ENCODE results near the gene CDC42BPA.

Gene CDC42BPA, protein sequence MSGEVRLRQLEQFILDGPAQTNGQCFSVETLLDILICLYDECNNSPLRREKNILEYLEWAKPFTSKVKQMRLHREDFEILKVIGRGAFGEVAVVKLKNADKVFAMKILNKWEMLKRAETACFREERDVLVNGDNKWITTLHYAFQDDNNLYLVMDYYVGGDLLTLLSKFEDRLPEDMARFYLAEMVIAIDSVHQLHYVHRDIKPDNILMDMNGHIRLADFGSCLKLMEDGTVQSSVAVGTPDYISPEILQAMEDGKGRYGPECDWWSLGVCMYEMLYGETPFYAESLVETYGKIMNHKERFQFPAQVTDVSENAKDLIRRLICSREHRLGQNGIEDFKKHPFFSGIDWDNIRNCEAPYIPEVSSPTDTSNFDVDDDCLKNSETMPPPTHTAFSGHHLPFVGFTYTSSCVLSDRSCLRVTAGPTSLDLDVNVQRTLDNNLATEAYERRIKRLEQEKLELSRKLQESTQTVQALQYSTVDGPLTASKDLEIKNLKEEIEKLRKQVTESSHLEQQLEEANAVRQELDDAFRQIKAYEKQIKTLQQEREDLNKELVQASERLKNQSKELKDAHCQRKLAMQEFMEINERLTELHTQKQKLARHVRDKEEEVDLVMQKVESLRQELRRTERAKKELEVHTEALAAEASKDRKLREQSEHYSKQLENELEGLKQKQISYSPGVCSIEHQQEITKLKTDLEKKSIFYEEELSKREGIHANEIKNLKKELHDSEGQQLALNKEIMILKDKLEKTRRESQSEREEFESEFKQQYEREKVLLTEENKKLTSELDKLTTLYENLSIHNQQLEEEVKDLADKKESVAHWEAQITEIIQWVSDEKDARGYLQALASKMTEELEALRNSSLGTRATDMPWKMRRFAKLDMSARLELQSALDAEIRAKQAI (N-terminal part only)

DNA sequence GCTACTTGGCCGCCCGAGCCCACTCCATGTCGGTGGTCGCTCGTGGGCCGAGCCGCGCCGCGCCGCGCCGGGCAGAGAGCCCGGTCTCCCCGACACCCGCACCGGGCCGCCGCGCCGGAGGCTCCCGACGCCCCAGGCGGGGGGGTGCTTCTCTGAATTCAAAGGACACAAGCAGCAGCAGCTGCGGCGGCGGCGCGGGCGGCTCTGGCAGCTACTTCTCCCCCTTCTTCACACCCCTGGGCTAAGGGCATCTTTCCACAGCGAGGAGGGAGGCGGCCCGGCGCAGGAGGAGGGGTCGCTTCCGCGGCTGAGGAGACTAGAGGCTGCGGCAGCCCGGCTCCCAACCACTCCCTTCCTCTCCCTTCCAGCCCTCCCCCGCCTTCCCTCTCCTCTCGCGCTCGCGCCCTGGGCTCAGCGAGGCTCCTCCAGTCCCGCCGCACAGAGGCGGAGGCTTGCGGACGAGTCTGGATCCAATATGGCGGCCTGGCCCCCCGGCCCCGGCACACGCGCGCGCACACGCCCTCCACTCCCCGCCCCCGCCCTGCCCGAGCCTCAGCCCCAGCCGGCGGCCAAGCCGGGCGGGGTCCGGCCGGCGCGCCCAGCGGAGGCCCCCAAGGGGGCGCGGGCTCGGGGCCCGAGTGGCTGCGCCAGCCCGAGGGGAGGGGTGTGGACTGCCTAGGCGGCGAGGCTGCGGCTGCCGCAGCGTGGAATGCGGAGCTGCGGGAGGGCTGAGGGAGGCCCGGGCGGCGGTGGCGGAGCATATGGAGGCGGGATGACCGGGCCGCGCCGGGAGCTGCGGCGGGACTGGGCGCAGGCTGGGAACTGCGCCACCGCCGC lies at the start of gene CDC42BPA:
Gene CDC42BPA, minus strand, starts transcription at position 477 of the 837 bp plus-strand sequence. CDS start 1,310 bp downstream, outside the sequence.
- H3K27ac ChIP-seq, result peak within 1 kb of the TSS; percentile 94
- ChIA-PET POLR2A (ENCODE audit: low non-redundant PET) (interaction anchor here (0.5 kb wide), 2 partner anchors 40 to 1070 kb away, joined by 5 to 9 read pairs; no protein-coding TSS in a partner anchor), CTCF (interaction anchor here (1.2 kb wide), 1 partner anchor 119 kb away, joined by 3 read pairs; no protein-coding TSS in a partner anchor)
- DNase-seq (ENCODE audit: low spot score), result peak; percentile 80
- TF ChIP-seq, protein P1, sequence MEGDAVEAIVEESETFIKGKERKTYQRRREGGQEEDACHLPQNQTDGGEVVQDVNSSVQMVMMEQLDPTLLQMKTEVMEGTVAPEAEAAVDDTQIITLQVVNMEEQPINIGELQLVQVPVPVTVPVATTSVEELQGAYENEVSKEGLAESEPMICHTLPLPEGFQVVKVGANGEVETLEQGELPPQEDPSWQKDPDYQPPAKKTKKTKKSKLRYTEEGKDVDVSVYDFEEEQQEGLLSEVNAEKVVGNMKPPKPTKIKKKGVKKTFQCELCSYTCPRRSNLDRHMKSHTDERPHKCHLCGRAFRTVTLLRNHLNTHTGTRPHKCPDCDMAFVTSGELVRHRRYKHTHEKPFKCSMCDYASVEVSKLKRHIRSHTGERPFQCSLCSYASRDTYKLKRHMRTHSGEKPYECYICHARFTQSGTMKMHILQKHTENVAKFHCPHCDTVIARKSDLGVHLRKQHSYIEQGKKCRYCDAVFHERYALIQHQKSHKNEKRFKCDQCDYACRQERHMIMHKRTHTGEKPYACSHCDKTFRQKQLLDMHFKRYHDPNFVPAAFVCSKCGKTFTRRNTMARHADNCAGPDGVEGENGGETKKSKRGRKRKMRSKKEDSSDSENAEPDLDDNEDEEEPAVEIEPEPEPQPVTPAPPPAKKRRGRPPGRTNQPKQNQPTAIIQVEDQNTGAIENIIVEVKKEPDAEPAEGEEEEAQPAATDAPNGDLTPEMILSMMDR (conservative IDR thresholded peaks at IDR 0.05; ENCODE audit: low read depth), result no peak

DNA sequence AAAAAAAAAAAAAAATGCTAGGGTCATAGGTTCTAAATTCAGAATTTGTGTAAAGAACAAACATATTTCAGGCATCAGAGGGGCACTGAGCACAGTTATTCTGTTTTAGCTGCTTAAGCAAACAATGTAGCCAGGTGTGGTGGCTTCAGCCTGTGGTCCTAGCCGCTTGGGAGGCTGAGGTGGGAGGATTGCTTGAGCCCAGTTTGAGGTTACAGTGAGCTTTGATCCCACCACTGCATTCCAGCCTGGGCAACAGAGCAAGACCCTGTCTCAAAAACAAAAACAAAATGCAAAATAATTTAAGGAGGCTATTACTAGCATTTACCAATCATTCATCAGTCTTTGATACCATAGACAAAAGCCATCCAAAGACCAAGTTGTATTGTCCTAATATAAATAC lies 49.7 kb upstream of the CDC42BPA start:
- CTCF ChIA-PET, result no interaction called here

GRCh38 chr1:227365473-227366431 lies 47.5 kb upstream of the CDC42BPA start:
- TF ChIP-seq, protein P1 (conservative IDR thresholded peaks at IDR 0.05; ENCODE audit: low read depth), result no peak
- DNase-seq (ENCODE audit: low spot score), result no peak
- no peak overlapping the region for H3K27ac ChIP-seq
- ChIA-PET POLR2A (ENCODE audit: low non-redundant PET) (no interaction called here), CTCF (interaction anchor here (0.5 kb wide), 1 partner anchor 175 kb away, joined by 4 read pairs; no protein-coding TSS in a partner anchor)

More for the DNA sequence above, 49.7 kb upstream of the CDC42BPA start:
- TF ChIP-seq, protein P1 (conservative IDR thresholded peaks at IDR 0.05; ENCODE audit: low read depth), result no peak
- no peak for DNase-seq (ENCODE audit: low spot score)
- H3K27ac ChIP-seq, result no peak overlapping the region
- POLR2A ChIA-PET (ENCODE audit: low non-redundant PET), result no interaction called here

DNA sequence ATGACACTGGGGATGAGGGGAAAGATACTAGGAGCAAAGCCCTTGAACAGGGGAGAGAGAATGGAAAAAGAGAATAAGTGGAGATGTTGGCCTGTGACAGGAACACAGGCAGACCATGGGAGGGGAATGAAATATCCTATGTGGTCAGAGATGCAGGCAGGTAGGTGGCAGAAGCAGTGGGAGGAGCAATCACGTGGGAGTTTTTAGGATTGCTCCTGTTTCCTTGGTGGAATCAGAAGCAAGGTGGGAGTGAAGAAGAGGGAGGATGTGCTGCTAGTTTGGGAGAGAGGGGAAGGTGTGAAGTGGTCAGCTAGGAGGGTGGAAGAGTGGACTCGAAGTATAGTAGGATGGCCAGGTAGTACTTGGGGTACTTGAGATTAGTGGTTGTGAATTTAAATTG lies 46.4 kb upstream of the CDC42BPA start:
- ChIA-PET CTCF (interaction anchor here (0.5 to 0.6 kb wide), 2 partner anchors 9 to 427 kb away, joined by 3 read pairs; no protein-coding TSS in a partner anchor), POLR2A (ENCODE audit: low non-redundant PET) (no interaction called here)
- TF ChIP-seq, protein P1 (conservative IDR thresholded peaks at IDR 0.05; ENCODE audit: low read depth), result no peak
- DNase-seq (ENCODE audit: low spot score), result no peak
- H3K27ac ChIP-seq, result no peak overlapping the region

DNA sequence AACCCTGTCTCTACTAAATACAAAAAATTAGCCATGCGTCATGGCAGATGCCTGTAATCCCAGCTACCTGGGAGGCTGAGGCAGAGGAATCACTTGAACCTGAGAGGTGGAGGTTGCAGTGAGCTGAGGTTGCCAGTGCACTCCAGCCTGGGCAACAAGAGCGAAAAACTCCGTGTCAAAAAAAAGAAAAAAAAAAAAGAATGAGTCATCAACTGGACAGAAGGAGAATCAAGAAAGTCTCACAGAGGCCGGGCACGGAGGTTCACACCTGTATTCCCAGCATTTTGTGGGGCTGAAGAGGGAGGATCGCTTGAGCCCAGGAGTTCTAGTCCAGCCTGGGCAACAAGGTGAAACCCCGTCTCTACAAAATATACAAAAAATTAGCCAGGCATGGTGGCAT lies 45.5 kb upstream of the CDC42BPA start:
- H3K27ac ChIP-seq, result no peak overlapping the region
- TF ChIP-seq, protein P1 (conservative IDR thresholded peaks at IDR 0.05; ENCODE audit: low read depth), result no peak
- CTCF ChIA-PET, result no interaction called here
- POLR2A ChIA-PET (ENCODE audit: low non-redundant PET), result no interaction called here
- DNase-seq (ENCODE audit: low spot score), result no peak
